A549 (cell line): Measurements from ENCODE around the gene DACH1.

Source experiments
- RCOR1 ChIP-seq: fragments of 150-350 bp; IDR thresholded peaks from 2 replicates; pipeline ENCODE4 v1.6.1; 2014; ENCODE audit warnings: antibody characterized with exemption, low read length, low read depth
- SMC3 ChIP-seq: fragments of >200 bp; sonication (Bioruptor Twin); formaldehyde crosslinking; IDR thresholded peaks from 3 replicates; pipeline ENCODE4 v1.6.1; 2018; ENCODE audit warnings: inconsistent platforms
- TF ChIP-seq, protein P1 (sequence below): fragments of >200 bp; sonication (Bioruptor Twin); formaldehyde crosslinking; IDR thresholded peaks from 3 replicates; pipeline ENCODE4 v1.6.1; 2016
- TF ChIP-seq, protein P2 (sequence below): fragments of >200 bp; sonication (Bioruptor Twin); formaldehyde crosslinking; IDR thresholded peaks from 3 replicates; pipeline ENCODE4 v1.5.1; 2016

DNA sequence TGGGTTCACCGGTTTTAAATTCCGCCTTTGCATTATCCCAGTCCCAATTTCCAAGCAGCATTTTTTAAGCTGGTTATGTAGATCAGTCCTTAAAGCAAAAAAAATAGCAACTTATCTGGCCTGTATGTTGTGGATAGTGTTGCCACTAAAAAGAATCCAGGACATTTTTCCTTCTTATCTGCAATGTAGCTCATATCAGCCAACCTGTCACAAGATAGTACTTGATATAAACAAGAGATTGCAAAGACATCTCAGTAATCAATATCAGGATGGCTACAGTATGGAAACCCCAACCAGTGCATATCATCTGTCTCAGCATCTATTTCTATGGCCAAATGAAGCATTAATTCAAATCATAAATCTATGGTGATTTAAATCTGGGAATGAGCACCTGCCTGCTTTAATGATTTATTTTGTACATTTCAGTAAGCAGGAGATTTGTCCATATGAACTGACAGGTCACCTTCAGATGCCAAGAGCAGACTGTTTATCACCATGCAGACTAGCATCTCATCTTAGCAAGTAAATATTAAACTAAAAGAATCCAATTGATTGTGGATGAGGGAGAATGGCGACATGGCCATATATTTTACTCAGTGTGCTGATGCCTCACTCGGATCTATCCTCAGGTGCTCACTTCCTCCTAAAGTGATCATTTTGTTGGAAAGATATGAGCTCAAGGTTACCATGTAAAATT, 240.4 kb downstream of the DACH1 start:
- TF ChIP-seq, protein P1, sequence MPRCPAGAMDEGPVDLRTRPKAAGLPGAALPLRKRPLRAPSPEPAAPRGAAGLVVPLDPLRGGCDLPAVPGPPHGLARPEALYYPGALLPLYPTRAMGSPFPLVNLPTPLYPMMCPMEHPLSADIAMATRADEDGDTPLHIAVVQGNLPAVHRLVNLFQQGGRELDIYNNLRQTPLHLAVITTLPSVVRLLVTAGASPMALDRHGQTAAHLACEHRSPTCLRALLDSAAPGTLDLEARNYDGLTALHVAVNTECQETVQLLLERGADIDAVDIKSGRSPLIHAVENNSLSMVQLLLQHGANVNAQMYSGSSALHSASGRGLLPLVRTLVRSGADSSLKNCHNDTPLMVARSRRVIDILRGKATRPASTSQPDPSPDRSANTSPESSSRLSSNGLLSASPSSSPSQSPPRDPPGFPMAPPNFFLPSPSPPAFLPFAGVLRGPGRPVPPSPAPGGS = no peak
- TF ChIP-seq, protein P2, sequence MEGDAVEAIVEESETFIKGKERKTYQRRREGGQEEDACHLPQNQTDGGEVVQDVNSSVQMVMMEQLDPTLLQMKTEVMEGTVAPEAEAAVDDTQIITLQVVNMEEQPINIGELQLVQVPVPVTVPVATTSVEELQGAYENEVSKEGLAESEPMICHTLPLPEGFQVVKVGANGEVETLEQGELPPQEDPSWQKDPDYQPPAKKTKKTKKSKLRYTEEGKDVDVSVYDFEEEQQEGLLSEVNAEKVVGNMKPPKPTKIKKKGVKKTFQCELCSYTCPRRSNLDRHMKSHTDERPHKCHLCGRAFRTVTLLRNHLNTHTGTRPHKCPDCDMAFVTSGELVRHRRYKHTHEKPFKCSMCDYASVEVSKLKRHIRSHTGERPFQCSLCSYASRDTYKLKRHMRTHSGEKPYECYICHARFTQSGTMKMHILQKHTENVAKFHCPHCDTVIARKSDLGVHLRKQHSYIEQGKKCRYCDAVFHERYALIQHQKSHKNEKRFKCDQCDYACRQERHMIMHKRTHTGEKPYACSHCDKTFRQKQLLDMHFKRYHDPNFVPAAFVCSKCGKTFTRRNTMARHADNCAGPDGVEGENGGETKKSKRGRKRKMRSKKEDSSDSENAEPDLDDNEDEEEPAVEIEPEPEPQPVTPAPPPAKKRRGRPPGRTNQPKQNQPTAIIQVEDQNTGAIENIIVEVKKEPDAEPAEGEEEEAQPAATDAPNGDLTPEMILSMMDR = no peak
- TF ChIP-seq SMC3 (no peak), RCOR1 (no peak)
